Mesothelial cell of epicardium (in vitro differentiated cells): ENCODE measurements around the gene USP9X. TPM values are rescaled to one million over a fixed set of nuclear protein-coding genes. Genes with fewer than 3 reads are reported as not detected.

Experiments
- DNase-seq, 2 experiments: peaks; one replicate each; pipeline ENCODE4 v3.0.0; 2021; ENCODE audit warnings: low spot score in 2 of 2; ENCODE audit not compliant: unreplicated experiment in 2 of 2
- H3K27ac Mint-ChIP-seq: 2 replicates; pipeline ENCODE4 v1.8.0; 2021; ENCODE audit warnings: mixed read lengths
- H3K27me3 Mint-ChIP-seq: 2 replicates; pipeline ENCODE4 v1.8.0; 2021; ENCODE audit warnings: low read depth, mixed read lengths
- H3K36me3 Mint-ChIP-seq: 2 replicates; pipeline ENCODE4 v1.8.0; 2021; ENCODE audit warnings: mixed read lengths
- H3K4me1 Mint-ChIP-seq: 2 replicates; pipeline ENCODE4 v1.8.0; 2021; ENCODE audit warnings: mixed read lengths
- H3K4me3 Mint-ChIP-seq: 2 replicates; pipeline ENCODE4 v1.8.0; 2021; ENCODE audit warnings: mild to moderate bottlenecking, moderate library complexity, mixed read lengths
- H3K9me3 Mint-ChIP-seq: 2 replicates; pipeline ENCODE4 v1.8.0; 2021; ENCODE audit warnings: mixed read lengths
- CTCF ChIP-seq: fragments of 200-600 bp; sonication (generic); IDR thresholded peaks from one replicate; pipeline ENCODE4 v1.5.0; 2021; ENCODE audit warnings: antibody characterized with exemption; ENCODE audit not compliant: unreplicated experiment
- total RNA-seq: library from RNA; stranded (reverse); gene quantifications from 3 replicates; pipeline ENCODE4 v1.2.1, GENCODE V29; 2021

Gene USP9X
- total RNA-seq, 1 donor from 2014 or later: 91.6 TPM

DNA sequence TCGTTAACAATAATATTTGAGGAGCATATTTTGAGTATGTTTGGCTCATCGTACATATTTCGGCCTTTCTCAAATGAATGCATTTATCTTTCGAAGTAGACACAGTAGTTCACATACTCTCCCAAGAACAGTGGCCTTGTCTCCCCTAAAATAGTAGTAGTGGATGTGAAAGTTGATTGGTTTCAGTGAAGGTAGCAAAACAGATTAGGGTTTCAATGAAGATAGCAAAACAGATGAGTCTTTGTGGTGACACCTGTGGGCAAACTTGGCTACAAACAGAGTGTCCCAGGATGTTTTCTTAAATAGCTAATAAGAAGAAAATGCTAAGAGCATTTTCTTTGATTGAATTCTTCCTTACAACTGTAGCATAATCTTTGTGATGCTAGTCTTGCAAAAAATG, 67.0 kb downstream of the USP9X start:
- no peak for TF ChIP-seq CTCF
- H3K4me1 Mint-ChIP-seq: no peaks in the 10 kb centered on the region
- H3K27me3 Mint-ChIP-seq: no peaks in the 10 kb centered on the region
- no peak for DNase-seq
- H3K27ac Mint-ChIP-seq: no peak overlapping the region
- peaks cover 4% of the 10 kb centered on the region for H3K9me3 Mint-ChIP-seq
- no peak overlapping the region for H3K4me3 Mint-ChIP-seq
- H3K36me3 Mint-ChIP-seq: peaks cover 15% of the 10 kb centered on the region

GRCh38 chrX:41153448-41153847, 68.2 kb downstream of the USP9X start:
- peaks cover 8% of the 10 kb centered on the region for H3K9me3 Mint-ChIP-seq

GRCh38 chrX:41153957-41154356, 68.7 kb downstream of the USP9X start:
- peaks cover 15% of the 10 kb centered on the region for H3K36me3 Mint-ChIP-seq
- no peaks in the 10 kb centered on the region for H3K27me3 Mint-ChIP-seq
- DNase-seq: no peak
- H3K27ac Mint-ChIP-seq: no peak overlapping the region
- H3K4me1 Mint-ChIP-seq: no peaks in the 10 kb centered on the region
- TF ChIP-seq CTCF: no peak
- no peak overlapping the region for H3K4me3 Mint-ChIP-seq
- H3K9me3 Mint-ChIP-seq: peaks cover 10% of the 10 kb centered on the region

More at GRCh38 chrX:41153448-41153847, 68.2 kb downstream of the USP9X start:
- H3K27me3 Mint-ChIP-seq: no peaks in the 10 kb centered on the region
- no peak for DNase-seq
- peaks cover 14% of the 10 kb centered on the region for H3K36me3 Mint-ChIP-seq
- H3K4me3 Mint-ChIP-seq: no peak overlapping the region
- no peaks in the 10 kb centered on the region for H3K4me1 Mint-ChIP-seq
- H3K27ac Mint-ChIP-seq: no peak overlapping the region
- no peak for TF ChIP-seq CTCF

GRCh38 chrX:41164449-41164848, 79.2 kb downstream of the USP9X start:
- Mint-ChIP-seq H3K27ac (no peak overlapping the region), H3K4me3 (no peak overlapping the region), H3K36me3 (peaks cover 27% of the 10 kb centered on the region), H3K4me1 (peaks cover 3% of the 10 kb centered on the region), H3K9me3 (peaks cover 18% of the 10 kb centered on the region), H3K27me3 (no peaks in the 10 kb centered on the region)
- TF ChIP-seq CTCF: no peak
- no peak for DNase-seq

- Mint-ChIP-seq H3K36me3 (peaks cover 21% of the 10 kb centered on the region), H3K4me3 (no peak overlapping the region), H3K9me3 (peaks cover 8% of the 10 kb centered on the region), H3K27ac (no peak overlapping the region), H3K4me1 (peaks cover 3% of the 10 kb centered on the region), H3K27me3 (no peaks in the 10 kb centered on the region)
- TF ChIP-seq CTCF: no peak
- no peak for DNase-seq
These were observed 82.6 kb downstream of the USP9X start for GRCh38 chrX:41167888-41168287.

DNA sequence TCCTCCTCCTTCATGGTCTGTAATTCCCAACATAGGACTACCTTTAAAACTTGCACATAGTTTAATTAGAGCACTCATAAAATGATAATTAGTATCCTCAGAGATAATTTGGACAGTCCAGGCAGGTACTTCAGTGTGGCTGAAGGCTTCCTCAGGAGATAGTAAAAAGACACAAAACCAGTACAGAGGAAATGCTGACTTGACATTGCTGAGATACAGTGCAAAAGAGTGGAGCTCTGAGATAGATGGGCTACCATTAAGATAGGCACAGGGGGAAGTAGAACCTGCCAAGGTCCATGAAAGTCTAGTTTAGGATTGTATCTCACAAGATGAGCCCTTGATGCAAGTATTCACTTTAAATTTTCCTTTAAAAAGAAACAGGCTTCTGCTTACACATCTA, 91.0 kb downstream of the USP9X start:
- H3K27ac Mint-ChIP-seq: no peak overlapping the region

More for the DNA sequence above, 91.0 kb downstream of the USP9X start:
- Mint-ChIP-seq H3K9me3 (peaks cover 18% of the 10 kb centered on the region), H3K36me3 (peaks cover 20% of the 10 kb centered on the region), H3K27me3 (no peaks in the 10 kb centered on the region), H3K4me1 (no peaks in the 10 kb centered on the region), H3K4me3 (no peak overlapping the region)
- no peak for TF ChIP-seq CTCF
- DNase-seq: no peak
